Measurements from ENCODE around the gene ABTB2.

Gene ABTB2

DNA sequence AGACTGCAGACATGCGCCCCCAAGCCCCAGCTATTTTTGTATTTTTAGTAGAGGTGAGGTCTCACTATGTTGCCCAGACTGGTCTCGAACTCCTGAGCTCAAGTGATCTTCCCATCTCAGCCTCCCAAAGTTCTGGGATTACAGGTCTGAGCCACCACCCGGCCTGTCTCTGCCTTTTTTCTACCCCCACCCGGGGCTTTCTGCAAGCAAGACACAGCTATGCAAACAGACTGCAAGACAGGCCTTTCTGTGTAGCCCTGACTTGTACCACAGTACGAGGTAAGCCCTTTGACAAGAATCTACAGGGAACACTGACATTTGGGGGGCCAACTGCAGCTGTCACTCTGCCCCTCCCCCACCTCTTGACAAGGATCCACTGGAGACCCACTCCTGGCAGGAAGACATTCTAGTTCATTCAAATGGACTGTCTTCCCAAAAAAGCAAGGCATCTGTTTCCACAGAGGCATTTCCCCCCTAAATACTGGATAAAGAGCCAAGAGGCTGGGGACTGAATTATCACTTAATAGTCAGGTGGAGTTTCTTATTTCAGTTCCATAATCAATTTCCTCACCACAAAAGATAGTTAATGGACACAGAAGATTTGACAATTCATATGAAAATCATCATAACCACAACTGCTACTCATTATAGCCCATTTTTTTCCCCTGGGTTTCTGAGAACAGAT lies 118.2 kb downstream of the ABTB2 start:
- TF ChIP-seq, protein P1, sequence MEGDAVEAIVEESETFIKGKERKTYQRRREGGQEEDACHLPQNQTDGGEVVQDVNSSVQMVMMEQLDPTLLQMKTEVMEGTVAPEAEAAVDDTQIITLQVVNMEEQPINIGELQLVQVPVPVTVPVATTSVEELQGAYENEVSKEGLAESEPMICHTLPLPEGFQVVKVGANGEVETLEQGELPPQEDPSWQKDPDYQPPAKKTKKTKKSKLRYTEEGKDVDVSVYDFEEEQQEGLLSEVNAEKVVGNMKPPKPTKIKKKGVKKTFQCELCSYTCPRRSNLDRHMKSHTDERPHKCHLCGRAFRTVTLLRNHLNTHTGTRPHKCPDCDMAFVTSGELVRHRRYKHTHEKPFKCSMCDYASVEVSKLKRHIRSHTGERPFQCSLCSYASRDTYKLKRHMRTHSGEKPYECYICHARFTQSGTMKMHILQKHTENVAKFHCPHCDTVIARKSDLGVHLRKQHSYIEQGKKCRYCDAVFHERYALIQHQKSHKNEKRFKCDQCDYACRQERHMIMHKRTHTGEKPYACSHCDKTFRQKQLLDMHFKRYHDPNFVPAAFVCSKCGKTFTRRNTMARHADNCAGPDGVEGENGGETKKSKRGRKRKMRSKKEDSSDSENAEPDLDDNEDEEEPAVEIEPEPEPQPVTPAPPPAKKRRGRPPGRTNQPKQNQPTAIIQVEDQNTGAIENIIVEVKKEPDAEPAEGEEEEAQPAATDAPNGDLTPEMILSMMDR (IDR thresholded peaks at IDR 0.05), result no peak

DNA sequence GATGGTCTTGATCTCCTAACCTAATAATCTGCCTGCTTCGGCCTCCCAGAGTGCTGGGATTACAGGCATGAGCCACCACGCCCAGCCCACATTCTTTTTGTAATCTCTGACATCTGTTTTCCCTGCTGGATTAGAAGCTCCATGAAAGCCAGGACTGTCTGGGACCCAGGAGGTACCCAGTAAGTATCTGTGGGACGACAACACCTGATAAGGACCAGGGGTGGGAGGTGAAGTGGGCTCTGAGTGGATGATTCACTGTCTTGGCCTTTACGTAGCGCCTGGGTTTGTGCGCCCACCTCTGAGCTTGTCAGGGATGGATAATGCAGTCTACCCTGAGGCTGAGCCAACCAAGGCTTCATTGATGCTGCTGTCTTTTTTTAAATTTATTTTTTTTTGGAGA lies 118.8 kb downstream of the ABTB2 start:
- TF ChIP-seq, protein P1 (IDR thresholded peaks at IDR 0.05), result no peak

DNA sequence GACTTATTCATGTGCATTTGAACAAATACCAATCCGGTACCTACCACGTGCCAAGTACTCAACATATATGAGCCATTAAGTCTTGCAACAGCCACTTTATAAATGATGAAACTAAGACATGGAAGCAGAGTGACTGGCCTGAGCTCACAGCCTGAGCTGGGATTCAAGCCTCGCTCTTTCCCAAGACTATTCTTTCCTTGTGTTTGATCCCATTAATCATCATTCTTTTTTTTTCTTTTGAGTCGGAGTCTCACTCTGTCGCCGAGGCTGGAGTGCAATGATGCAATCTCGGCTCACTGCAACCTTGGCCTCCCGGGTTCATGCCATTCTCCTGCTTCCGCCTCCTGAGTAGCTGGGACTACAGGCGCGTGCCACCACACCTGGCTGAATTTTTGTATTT lies 119.3 kb downstream of the ABTB2 start:
- TF ChIP-seq, protein P1 (IDR thresholded peaks at IDR 0.05), result no peak

DNA sequence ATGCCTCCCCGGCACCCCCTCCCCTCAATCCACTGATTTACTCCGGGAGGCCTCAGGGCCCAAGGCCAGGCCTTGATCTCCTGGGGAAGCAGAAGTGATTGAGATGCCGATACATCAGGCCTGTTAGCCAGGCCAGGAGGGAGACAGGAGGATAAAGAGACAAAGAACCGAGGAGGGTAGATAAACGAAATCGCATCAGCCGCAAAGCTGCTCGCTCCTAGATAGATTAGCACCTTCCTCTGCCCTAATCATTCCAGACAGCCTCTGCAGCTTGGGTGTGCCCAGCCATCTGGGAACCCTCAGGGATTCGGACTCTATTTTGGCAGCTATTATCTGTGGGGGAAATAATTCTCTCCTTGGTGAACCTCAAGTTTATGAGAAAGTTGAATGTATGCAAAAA lies 121.2 kb downstream of the ABTB2 start:
- TF ChIP-seq, protein P1 (IDR thresholded peaks at IDR 0.05), result no peak

DNA sequence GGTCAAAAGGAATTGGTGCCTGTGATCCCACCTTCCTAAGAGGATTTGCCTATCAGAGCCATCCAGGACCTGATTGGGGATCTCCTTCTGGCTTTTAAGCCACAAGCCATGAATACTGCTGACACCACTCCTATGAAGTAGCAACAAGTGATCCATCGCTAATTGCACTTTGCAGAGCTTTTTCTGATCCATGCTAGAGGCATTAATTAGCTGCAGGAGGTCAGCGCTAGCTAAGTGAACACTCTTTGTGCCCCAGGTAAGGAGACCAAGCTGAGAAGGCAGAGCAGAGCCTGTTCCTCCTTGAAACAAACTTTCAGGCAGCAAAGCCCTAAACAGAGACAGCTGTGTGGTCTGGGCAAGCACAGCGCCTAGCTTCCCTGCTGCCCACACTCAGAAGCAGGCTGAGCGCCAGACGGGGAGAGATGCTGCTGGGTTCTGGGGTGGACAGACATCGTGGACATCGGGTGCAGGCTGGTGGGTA lies 122.2 kb downstream of the ABTB2 start:
- TF ChIP-seq, protein P1 (IDR thresholded peaks at IDR 0.05), result no peak

DNA sequence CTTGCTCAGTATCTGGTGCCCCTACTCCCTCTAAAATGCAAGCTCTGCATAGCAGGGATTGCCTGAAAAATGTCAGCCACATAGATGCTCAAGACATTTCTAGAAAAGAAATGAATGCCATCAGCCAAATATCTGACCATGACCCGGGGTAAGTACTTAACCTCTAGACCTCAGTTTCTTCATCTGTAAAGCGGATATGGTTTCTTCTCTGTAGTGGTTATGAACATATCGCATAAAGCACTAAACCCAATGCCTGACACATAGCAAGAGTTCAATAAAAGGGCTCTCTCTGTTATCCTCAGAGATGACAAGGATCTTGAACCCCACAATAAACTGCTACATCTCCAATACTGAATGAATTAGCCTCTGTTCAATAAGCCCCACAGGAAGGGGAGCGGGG lies 122.6 kb downstream of the ABTB2 start:
- TF ChIP-seq, protein P1 (IDR thresholded peaks at IDR 0.05), result no peak

DNA sequence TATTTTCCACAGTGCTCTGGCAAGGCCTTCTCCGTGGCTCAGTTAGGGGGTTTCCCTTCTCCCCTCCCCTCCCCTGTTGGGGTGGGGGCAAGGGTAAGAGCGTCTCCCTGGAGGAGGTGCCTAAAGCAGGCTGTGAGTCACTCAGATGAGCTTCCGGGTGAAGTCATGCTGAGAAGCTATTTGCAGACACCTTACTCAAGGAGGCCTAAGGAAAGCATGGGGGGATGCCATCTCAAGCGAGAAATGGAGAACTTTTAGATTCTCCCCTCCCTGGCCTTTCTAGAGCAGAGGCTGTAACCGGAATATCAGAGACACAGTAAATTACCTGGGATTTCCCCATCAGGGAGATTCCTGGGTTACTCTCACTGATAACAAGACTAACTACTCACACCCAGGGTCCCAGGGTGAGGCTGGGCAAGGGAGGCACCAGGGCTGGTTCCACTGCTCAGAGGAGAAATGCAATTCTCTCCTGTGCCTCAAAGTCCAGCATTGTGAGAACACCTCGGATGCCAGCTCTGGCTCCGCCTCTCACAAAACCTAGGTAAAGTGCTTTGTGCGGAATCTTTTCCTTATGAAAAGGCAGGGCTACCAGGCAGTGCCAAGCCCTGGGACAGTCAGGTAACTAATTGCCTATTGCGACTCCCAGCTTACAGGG lies 123.6 kb downstream of the ABTB2 start:
- TF ChIP-seq, protein P1 (IDR thresholded peaks at IDR 0.05), result no peak
